HG03442 (cell line): ENCODE results near the gene ATP9A.

Experiments
- ATAC-seq: cut with Tn5 transposase; IDR thresholded peaks from one replicate; pipeline ENCODE4 v1.9.1; 2021; ENCODE audit warnings: mild to moderate bottlenecking, moderate library complexity; ENCODE audit not compliant: unreplicated experiment

ATP9A gene

GRCh38 chr20:51562027-51562331, 206.2 kb downstream of the ATP9A start:
- ATAC-seq: no peak

GRCh38 chr20:51560550-51561307, 207.5 kb downstream of the ATP9A start:
- no peak for ATAC-seq

GRCh38 chr20:51560042-51560441, 208.1 kb downstream of the ATP9A start:
- no peak for ATAC-seq

GRCh38 chr20:51554538-51555165, 213.5 kb downstream of the ATP9A start:
- no peak for ATAC-seq

GRCh38 chr20:51553897-51554486, 214.2 kb downstream of the ATP9A start:
- no peak for ATAC-seq

GRCh38 chr20:51551186-51551585, 217.0 kb downstream of the ATP9A start:
- no peak for ATAC-seq

- ATAC-seq: no peak
Measured at GRCh38 chr20:51549474-51549873, 218.7 kb downstream of the ATP9A start.

- no peak for ATAC-seq
Measured at GRCh38 chr20:51547951-51548350, 220.2 kb downstream of the ATP9A start.
